Measurements from ENCODE around the gene ZDHHC9. TPM values are rescaled to one million over a fixed set of nuclear protein-coding genes. Genes with fewer than 3 reads are reported as not detected.
"Not testable (repeated sequence)": the region's sequence is repeated elsewhere in the genome, so short reads cannot be mapped to it uniquely, and the experiment has no call there.

The ZDHHC9 gene
- total RNA-seq, 1 experiment from 2014 or later, result 60.8 TPM

DNA sequence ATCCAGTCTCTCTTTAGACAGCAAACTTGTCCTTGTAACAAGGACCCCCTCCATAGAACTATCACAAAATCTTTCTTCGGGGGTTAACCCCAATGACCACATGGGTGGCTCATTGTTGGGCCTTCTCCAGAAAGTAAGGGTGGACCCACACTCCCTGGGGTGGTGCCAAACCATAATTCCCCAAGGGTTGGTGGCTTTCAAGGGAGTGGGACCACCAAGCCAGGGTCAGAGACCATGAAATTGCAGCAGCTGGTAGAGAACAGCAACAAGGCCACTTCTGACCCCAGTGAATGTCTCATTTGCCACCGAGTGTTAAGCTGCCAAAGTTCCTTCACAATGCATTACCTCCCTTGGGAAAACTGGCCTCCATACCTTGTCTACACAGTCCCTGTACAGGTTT, 28.8 kb upstream of the ZDHHC9 start:
- Mint-ChIP-seq H3K4me1 (ENCODE audit: low read depth, unreplicated experiment) (peaks cover 17% of the 10 kb centered on the region), H3K4me3 (ENCODE audit: low read depth, unreplicated experiment) (no peak overlapping the region), H3K27ac (ENCODE audit: unreplicated experiment) (no peak overlapping the region), H3K36me3 (ENCODE audit: insufficient read depth, unreplicated experiment) (peaks cover 8% of the 10 kb centered on the region), H3K9me3 (ENCODE audit: low read depth, unreplicated experiment) (no peaks in the 10 kb centered on the region), H3K27me3 (ENCODE audit: unreplicated experiment) (no peaks in the 10 kb centered on the region)
- no peak for DNase-seq
- intact Hi-C loops (cut with micrococcal nuclease; ENCODE audit: unreplicated experiment), result no loop called here
- BruUV-seq (replicated peaks), result no TSS peak
- CTCF ChIA-PET, result no interaction called here
- TF ChIP-seq, protein P1, sequence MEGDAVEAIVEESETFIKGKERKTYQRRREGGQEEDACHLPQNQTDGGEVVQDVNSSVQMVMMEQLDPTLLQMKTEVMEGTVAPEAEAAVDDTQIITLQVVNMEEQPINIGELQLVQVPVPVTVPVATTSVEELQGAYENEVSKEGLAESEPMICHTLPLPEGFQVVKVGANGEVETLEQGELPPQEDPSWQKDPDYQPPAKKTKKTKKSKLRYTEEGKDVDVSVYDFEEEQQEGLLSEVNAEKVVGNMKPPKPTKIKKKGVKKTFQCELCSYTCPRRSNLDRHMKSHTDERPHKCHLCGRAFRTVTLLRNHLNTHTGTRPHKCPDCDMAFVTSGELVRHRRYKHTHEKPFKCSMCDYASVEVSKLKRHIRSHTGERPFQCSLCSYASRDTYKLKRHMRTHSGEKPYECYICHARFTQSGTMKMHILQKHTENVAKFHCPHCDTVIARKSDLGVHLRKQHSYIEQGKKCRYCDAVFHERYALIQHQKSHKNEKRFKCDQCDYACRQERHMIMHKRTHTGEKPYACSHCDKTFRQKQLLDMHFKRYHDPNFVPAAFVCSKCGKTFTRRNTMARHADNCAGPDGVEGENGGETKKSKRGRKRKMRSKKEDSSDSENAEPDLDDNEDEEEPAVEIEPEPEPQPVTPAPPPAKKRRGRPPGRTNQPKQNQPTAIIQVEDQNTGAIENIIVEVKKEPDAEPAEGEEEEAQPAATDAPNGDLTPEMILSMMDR (IDR thresholded peaks at IDR 0.05; ENCODE audit: unreplicated experiment), result no peak

DNA sequence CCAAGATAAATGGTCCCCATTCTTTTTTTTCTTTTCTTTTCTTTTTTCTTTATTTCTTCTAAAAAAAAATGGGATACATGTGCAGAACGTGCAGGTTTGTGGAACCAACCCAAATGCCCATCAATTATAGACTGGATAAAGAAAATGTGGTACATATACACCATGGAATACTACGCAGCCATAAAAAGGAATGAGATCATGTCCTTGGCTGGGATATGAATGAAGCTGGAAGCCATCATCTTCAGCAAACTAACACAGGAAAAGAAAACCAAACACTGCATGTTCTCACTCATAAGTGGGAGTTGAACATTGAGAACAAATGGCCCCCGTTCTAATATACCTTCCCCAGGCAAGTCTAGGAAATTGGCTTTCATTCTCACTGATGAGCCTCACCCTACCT, 22.6 kb upstream of the ZDHHC9 start:
- H3K27ac Mint-ChIP-seq (ENCODE audit: unreplicated experiment); BruUV-seq (replicated peaks); H3K9me3 Mint-ChIP-seq (ENCODE audit: low read depth, unreplicated experiment); CTCF ChIA-PET; DNase-seq; H3K36me3 Mint-ChIP-seq (ENCODE audit: insufficient read depth, unreplicated experiment); H3K27me3 Mint-ChIP-seq (ENCODE audit: unreplicated experiment); H3K4me1 Mint-ChIP-seq (ENCODE audit: low read depth, unreplicated experiment); intact Hi-C loops (cut with micrococcal nuclease; ENCODE audit: unreplicated experiment); H3K4me3 Mint-ChIP-seq (ENCODE audit: low read depth, unreplicated experiment): not testable (repeated sequence)

DNA sequence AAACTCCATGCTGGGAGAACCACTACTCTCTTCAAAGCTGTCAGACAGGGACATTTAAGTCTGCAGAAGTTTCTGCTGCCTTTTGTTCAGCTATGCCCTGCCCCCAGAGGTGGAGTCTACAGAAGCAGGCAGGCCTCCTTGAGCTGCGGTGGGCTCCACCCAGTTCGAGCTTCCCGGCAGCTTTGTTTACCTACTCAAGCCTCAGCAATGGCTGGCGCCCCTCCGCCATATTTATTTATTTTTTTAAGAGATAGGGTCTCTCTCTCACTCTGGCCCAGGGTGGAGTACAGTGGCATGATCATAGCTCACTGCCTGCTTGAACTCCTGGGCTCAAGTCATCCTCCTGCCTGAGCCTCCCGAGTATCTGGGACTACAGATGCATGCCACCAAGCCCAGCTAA, 15.4 kb upstream of the ZDHHC9 start:
- H3K4me3 Mint-ChIP-seq (ENCODE audit: low read depth, unreplicated experiment); H3K4me1 Mint-ChIP-seq (ENCODE audit: low read depth, unreplicated experiment); BruUV-seq (replicated peaks); DNase-seq; H3K27ac Mint-ChIP-seq (ENCODE audit: unreplicated experiment); intact Hi-C loops (cut with micrococcal nuclease; ENCODE audit: unreplicated experiment); H3K36me3 Mint-ChIP-seq (ENCODE audit: insufficient read depth, unreplicated experiment); H3K9me3 Mint-ChIP-seq (ENCODE audit: low read depth, unreplicated experiment); CTCF ChIA-PET: not testable (repeated sequence)
- peaks cover 16% of the 10 kb centered on the region for H3K27me3 Mint-ChIP-seq (ENCODE audit: unreplicated experiment)

DNA sequence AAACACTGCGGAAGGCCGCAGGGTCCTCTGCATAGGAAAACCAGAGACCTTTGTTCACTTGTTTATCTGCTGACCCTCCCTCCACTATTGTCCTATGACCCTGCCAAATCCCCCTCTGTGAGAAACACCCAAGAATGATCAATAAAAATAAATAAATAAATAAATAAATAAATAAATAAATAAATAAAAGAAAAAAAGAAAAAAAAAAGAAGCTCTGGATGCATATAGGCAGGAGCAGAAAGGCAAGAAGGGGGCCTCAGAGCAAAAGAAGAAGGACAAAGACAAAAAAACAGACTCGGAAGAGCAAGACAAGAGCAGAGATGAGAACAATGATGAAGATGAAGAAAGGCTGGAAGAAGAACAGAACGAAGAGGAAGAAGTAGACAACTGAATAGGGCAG, 8.1 kb upstream of the ZDHHC9 start:
- H3K9me3 Mint-ChIP-seq (ENCODE audit: low read depth, unreplicated experiment); CTCF ChIA-PET; H3K4me1 Mint-ChIP-seq (ENCODE audit: low read depth, unreplicated experiment); H3K27ac Mint-ChIP-seq (ENCODE audit: unreplicated experiment); DNase-seq; H3K36me3 Mint-ChIP-seq (ENCODE audit: insufficient read depth, unreplicated experiment); BruUV-seq (replicated peaks); intact Hi-C loops (cut with micrococcal nuclease; ENCODE audit: unreplicated experiment); H3K4me3 Mint-ChIP-seq (ENCODE audit: low read depth, unreplicated experiment): not testable (repeated sequence)
- peaks cover 24% of the 10 kb centered on the region for H3K27me3 Mint-ChIP-seq (ENCODE audit: unreplicated experiment)

DNA sequence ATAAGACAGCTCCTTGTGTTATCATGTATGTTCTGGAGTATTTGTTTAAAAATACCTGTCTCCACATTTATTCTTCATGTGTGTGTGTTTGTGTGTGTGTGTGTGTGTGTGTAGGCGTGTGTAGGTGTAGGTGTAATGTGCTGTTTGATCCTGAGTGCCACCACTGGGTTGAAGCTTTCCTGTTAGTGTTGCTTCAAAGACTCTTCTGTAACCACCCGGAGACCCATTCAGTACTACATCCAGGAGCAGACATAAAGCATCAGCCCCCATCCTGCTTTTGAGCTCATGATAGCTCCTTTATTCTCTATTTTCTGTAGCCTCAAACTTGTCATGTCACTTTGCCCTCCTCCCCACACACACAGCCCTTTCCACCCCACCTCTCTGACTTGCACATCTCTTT, 3.0 kb upstream of the ZDHHC9 start:
- TF ChIP-seq, protein P1 (IDR thresholded peaks at IDR 0.05; ENCODE audit: unreplicated experiment), result no peak
- BruUV-seq (replicated peaks), result no TSS peak
- no peaks in the 10 kb centered on the region for H3K9me3 Mint-ChIP-seq (ENCODE audit: low read depth, unreplicated experiment)
- DNase-seq, result no peak
- H3K4me1 Mint-ChIP-seq (ENCODE audit: low read depth, unreplicated experiment), result peaks cover 34% of the 10 kb centered on the region
- peaks cover 26% of the 10 kb centered on the region for H3K36me3 Mint-ChIP-seq (ENCODE audit: insufficient read depth, unreplicated experiment)
- H3K27me3 Mint-ChIP-seq (ENCODE audit: unreplicated experiment), result no peaks in the 10 kb centered on the region
- CTCF ChIA-PET, result no interaction called here
- intact Hi-C loops (cut with micrococcal nuclease; ENCODE audit: unreplicated experiment), result no loop called here
- H3K27ac Mint-ChIP-seq (ENCODE audit: unreplicated experiment), result peak overlapping the region; percentile 82
- no peak overlapping the region for H3K4me3 Mint-ChIP-seq (ENCODE audit: low read depth, unreplicated experiment)

DNA sequence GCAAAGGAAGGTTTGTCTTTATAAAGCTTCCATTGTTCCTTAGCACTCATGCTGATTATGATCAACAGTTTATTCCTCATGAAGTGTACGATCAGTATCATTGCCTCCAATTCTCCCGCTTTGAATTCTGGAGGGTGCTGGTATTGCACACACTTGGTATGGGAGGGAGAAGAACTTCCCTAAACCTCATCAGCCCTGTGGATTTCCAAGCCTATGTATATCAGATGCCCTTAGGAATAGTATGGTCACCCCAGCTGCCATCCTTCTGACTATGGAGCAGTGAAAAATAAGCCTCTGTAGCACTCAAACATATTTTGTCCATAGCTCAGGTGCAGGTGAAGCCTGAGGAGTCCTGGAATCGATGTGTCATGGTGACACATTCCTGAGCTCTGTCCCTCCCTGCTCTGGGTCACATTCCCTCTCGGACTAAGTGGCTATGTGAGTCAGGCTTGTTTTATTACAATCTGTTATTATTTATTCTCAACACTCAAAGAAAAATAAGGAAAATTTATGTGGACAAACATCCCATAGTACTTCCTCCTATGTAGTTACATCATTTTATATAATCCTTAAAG, 2.0 kb upstream of the ZDHHC9 start:
- TF ChIP-seq, protein P1 (IDR thresholded peaks at IDR 0.05; ENCODE audit: unreplicated experiment), result no peak
- Mint-ChIP-seq H3K27ac (ENCODE audit: unreplicated experiment) (peak overlapping the region; percentile 82), H3K9me3 (ENCODE audit: low read depth, unreplicated experiment) (no peaks in the 10 kb centered on the region), H3K4me3 (ENCODE audit: low read depth, unreplicated experiment) (no peak overlapping the region), H3K27me3 (ENCODE audit: unreplicated experiment) (no peaks in the 10 kb centered on the region), H3K4me1 (ENCODE audit: low read depth, unreplicated experiment) (peaks cover 38% of the 10 kb centered on the region), H3K36me3 (ENCODE audit: insufficient read depth, unreplicated experiment) (peaks cover 26% of the 10 kb centered on the region)
- CTCF ChIA-PET, result no interaction called here
- peak; percentile 43 for DNase-seq
- no TSS peak for BruUV-seq (replicated peaks)
- intact Hi-C loops (cut with micrococcal nuclease; ENCODE audit: unreplicated experiment), result no loop called here

Data from Calu3 (cell line).